Kasumi-1 (cell line): ENCODE measurements around the gene SLX4.

Source experiments
- DNase-seq, 2 experiments: peaks; one replicate each; lab custom pipeline; 2025; lab: John Stamatoyannopoulos, UW

SLX4 gene

DNA sequence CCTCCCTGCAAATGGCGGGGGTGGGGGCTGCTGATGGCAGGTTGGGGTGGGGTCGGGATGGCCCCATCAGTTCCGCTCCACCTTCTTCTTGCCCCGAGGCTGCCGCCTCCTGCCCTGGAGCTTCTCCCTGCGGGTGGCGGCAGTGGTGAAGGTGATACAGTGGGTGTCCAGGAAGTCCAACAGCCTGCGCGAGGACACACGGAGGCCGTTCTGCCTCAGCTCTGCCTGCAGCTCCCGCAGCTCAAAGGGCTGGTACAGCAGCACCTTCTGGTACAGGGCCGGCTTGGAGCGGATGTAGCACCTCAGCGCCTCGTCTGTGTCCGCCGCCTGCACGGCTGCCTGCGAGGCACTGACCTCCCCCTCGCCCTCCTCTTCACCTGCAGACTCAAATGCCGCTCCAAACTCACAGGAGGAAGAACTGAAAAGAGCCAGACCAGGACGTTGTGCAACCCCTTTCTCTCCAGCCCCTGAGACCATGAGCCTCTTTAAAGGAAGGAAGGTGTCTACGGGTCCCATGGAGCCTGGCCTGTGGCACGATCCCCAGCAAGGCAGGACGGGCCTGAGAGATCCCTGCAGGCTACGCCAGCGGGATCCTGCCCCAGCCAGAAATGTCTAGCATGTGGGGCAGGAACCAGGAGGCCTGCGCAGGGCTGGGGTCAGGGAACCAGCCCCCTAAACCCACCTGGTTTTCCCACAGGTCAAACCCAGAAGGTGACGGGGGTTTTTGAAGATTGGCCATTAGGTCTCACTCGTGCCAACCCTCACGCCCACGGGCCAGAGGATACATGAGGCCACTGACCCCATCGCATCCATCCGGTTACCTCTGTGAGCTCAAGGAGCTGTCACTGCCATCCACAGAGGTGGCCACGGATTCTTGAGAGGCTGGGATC lies 28.9 kb downstream of the SLX4 start:
- DNase-seq, result no peak

DNA sequence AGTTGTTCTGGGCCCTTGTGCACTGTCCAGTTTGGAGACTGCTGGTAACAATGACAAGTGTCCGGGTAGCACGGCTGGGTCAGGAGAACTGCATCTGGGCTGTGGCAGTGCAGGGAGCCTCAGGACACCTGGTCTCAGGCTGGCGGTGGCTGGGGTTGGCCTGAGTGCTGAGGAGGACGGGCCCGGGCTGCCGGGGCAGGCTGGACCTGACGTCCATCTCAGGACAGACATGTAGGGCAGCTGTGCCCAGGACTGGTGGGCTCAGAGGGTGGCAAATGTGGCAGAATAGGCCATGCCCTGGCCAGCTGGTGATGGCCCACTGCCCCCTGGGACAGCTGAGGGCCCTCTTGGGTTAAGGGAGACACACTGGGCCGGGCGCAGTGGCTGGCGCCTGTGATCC lies 30.0 kb downstream of the SLX4 start:
- no peak for DNase-seq

DNA sequence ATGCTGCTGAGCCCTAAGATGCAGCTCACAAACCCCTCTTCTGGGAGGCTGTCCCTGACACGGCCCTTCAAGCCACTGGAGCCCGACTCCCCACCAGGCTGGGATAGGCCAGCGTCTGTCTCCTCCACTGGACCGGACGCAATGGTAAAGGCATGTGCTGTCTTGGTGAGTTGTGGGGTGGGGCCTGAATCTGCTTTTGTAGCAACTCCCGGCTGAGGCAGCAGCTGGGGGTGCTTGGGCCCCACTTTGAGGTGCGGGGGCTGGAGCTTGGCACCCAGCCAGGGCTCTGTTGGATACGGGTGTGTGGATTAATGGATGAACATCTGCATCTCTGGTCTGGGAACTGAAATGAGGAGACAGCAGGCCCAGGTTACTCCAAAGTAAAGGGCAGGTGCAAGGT lies 30.7 kb downstream of the SLX4 start:
- DNase-seq, result no peak

DNA sequence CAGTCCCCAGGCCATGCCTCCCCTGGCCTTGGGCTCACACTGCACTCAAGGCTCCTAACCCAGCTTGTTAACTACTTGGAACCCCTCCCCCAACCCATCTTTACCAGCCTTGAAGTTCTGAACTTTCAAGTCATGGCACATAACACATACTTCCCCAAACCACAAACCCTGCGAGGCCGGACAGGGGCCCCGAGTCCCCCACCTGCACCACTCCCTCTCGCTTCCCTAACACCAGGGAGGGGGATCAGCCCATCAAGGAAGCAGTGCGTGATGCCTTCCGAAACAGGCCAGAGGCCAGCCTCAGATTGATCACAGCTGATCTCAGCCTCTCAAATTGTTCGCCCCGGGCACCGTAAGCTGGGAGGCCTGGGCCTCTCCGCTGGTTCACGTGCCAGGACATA lies 31.2 kb downstream of the SLX4 start:
- DNase-seq, result peak in 1 of 2 experiments; percentile 5

DNA sequence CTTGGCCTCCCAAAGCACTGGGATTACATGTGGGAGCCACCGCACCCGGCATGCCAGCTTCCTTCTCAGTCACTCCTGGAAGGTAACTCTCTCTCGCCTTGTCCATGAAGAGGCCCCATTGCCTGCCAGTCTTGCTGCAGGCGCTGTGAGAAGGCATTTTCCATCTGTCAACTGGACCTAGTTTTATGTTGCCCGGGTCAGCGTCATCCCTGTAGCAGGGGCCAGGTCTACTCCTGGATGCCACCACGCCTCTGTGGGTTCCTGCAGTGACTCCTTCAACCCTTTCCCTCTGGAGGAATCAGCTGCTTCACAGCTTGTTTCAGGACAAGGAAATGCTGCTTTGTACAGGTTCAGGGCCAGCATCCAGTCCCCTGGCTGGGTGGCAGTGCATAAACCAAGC lies 31.6 kb downstream of the SLX4 start:
- no peak for DNase-seq

GRCh38 chr16:3578610-3579551 lies 32.5 kb downstream of the SLX4 start:
- no peak for DNase-seq

- DNase-seq, result no peak
These were observed 33.3 kb downstream of the SLX4 start for GRCh38 chr16:3578121-3578520.

DNA sequence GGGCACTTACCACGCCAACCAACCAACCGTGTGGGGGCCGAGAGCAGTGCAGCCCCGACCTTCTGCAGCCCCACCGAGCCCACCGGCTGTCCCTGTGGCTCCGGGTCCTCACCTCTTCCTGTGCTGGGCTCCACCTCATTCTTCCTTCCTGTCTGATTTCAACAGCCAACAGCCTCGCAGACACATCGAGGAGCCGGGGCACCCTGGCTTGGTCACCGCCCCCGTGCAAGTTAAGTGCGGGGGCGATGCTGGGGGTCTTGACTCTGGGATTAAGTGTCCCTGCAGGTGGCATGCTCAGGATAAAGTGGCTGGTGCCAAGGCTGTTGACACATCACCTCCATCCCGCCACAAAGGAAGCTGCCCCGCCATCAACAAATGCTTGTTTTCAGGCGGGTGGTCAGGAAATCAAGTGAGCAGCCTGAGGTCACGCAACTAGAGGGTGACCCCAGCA lies 34.1 kb downstream of the SLX4 start, which contains the start of gene NLRC3:
Gene NLRC3 (minus strand): TSS at position 102 of the 451 bp plus-strand sequence. CDS start 12,367 bp downstream, outside the sequence.
- peak; percentile 22 to 26 for DNase-seq

GRCh38 chr16:3576211-3576610 lies 35.2 kb downstream of the SLX4 start:
- DNase-seq, result no peak

- no peak for DNase-seq
These were observed 35.9 kb downstream of the SLX4 start for GRCh38 chr16:3575491-3575890.

- DNase-seq, result no peak
These were observed 37.2 kb downstream of the SLX4 start for GRCh38 chr16:3574195-3574594.

- DNase-seq, result no peak
These were observed 38.1 kb downstream of the SLX4 start for GRCh38 chr16:3573146-3573815.

DNA sequence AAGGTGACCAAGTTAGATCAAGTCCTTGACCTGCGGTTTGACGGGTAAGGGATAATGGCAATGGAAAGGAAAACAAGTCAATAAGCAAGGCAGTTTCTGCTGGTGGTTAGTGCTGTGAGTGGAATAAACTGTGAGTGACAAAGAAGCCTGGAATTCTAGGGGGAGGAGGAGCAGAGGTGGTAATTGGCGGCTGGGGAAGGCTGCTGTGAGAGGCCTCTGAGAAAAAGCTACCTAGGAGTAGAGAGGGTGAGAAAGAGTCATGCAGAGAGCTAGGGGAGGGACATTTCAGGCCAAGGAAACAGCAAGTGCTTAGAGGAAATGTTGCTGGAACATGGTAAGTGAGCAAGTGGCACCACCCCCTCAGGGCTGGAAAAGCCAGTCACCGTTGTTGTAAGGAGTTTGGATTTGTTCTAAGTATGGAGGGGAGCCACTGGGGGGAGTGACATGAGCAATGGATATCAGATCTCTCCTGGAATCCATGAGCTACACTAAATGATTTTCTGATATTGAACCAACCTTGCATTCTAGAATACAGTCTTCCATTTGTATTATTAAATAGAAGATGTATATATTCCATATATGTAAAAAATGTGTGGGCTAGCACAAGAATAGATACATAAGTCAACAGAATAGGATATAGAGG lies 40.9 kb downstream of the SLX4 start:
- no peak for DNase-seq

GRCh38 chr16:3569851-3570250 lies 41.6 kb downstream of the SLX4 start:
- DNase-seq, result no peak

DNA sequence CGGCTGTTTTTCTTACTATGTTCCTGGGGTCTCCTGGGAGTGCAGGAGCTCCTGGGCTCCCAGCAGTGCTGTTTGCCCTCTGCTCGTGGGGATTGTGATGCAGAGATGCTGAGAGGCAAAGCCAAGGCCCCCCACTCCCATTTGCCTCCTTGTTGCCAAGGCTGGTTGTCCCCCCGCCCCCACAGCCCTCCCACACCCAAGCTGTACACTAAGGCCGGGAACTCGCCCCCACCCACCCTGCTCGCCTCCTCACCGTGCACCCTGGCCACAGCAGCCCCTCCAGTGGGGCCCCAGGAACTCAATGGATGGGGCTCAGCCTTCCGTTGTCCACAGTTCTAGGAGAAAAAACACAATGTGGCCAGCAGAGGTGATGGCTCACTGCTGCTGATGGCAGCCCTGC lies 44.4 kb downstream of the SLX4 start:
- DNase-seq, result no peak

DNA sequence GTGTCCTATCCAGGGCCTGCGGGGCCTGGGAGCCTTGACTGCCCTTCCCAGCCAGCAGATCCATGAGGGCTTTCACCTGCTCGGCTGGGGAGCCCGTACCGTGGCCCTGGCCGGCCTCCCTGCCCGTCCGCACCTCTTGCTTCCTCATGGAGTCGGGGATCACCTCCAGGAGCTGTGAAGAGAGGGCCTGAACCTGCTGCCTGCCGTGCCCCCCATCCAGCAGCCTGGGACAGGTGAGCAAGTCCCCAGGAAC lies 46.6 kb downstream of the SLX4 start:
- no peak for DNase-seq

DNA sequence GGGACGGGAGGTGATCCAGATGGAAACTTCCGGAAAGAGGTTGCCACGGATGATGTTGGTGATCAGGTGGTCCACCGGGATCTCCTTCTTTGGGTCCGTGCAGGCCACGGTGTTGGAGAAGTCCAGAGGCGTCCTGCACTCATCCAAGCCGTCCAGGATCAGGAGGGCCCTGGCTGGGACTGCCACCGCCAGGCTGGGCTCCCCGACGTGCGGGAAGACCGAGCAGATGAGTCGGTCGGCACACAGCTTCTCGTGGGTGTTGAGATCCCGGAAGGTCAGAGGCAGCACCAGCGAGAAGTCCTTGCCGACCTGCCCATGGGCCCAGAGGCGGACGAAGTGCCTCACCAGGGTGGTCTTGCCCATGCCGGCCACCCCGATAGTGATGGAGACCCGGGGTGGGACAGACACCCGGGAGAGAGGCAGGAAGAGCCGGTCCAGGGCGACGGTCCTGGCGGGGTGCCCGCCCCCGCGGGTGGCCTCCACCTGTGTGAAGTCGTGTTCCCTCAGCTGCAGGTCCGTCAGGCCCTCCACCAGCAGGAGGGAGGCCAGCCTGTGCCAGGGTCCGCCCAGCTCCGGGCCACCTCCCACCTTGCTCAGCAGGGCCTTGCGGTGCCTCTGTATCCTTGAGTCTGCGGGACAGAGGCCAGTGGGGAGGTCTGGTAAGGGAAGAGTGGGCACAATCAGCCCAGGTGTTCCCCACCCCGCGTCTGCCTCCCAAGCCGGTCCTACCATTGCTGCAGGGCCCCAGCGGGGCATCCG lies 47.1 kb downstream of the SLX4 start:
- DNase-seq, result no peak

- DNase-seq, result no peak
These were observed 48.4 kb downstream of the SLX4 start for GRCh38 chr16:3562914-3563480.

- DNase-seq, result no peak
These were observed 49.8 kb downstream of the SLX4 start for GRCh38 chr16:3561626-3562025.

DNA sequence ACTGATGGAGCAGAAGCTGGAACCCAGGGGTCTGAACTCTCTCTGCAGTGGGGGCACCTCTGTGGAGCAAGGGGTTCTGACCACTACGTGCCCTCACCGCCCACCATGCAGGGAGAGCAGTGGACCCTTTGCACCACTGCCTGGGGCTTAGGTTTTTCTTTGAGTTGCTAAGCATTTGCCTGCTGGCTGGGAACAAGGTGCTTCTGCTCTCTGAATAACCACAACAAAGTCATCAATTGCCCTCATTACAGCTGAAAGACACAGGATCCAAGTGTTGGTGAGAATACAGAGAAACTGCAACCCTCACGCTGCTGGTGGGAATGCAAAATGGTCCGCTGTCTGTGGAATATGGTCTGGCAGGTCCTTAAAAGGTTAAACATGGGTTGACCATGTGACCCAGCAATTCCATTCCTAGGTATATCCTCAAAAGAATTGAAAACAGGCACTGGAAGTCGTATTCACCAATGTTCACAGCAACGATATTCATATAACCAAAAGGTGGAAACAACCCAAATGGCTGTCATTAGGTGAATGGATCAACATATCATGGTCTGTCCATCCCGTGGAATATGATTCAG lies 57.0 kb downstream of the SLX4 start:
- no peak for DNase-seq
